CD4-positive, alpha-beta T cell (primary cell): ENCODE measurements around the gene NEK9. TPM values are rescaled to one million over a fixed set of nuclear protein-coding genes. Genes with fewer than 3 reads are reported as not detected.

Experiments used
- ATAC-seq: fragments of 200-7000 bp; cut with Tn5 transposase; one replicate; pipeline ENCODE4 v1.10.0; 2022; ENCODE audit warnings: mild to moderate bottlenecking; ENCODE audit not compliant: poor library complexity
- CTCF ChIA-PET: fragments of 350-600 bp; sonication (Branson Sonifier 250); formaldehyde crosslinking; loops from one replicate; lab custom pipeline; 2021; ENCODE audit warnings: antibody characterized with exemption, inconsistent platforms; lab: Charles Lee
- POLR2A ChIA-PET: fragments of 350-600 bp; sonication (Branson Sonifier 250); formaldehyde crosslinking; loops from one replicate; lab custom pipeline; 2021; ENCODE audit warnings: antibody characterized with exemption, inconsistent platforms; lab: Charles Lee
- DNase-seq, 14 experiments: peaks; one replicate each; pipeline ENCODE4 v3.0.0-alpha.2; 2013 to 2020; ENCODE audit warnings: mixed read lengths in 2 of 14
- H3K27ac ChIP-seq, 2 donors: one replicate each; pipeline versions ENCODE4 v1.5.1 to v1.7.0; 2013; ENCODE audit warnings: low read length in 2 of 2, low read depth in 1 of 2, mild to moderate bottlenecking in 1 of 2
- H3K27me3 ChIP-seq, 2 experiments: 1 replicate in 1 of 2; 2 replicates in 1 of 2; pipeline versions ENCODE4 v1.6.1 to v1.7.0; 2013; ENCODE audit warnings: low read length in 2 of 2, control low read depth in 1 of 2, mild to moderate bottlenecking in 1 of 2, moderate library complexity in 1 of 2; ENCODE audit not compliant: insufficient read depth in 2 of 2, control insufficient read depth in 1 of 2
- H3K36me3 ChIP-seq: one replicate; pipeline ENCODE4 v1.6.1; 2013; ENCODE audit warnings: low read length, control low read depth; ENCODE audit not compliant: insufficient read depth
- H3K4me1 ChIP-seq: one replicate; pipeline ENCODE4 v1.6.1; 2013; ENCODE audit warnings: low read length, control low read depth; ENCODE audit not compliant: insufficient read depth
- H3K4me3 ChIP-seq: one replicate; pipeline ENCODE4 v1.5.1; 2013; ENCODE audit warnings: mild to moderate bottlenecking, low read length, moderate library complexity
- H3K9me3 ChIP-seq, 2 experiments: 1 replicate in 1 of 2; 2 replicates in 1 of 2; pipeline versions ENCODE4 v1.6.1 to v1.7.0; 2013; ENCODE audit warnings: low read length in 2 of 2, mild to moderate bottlenecking in 2 of 2, control low read depth in 1 of 2, moderate library complexity in 1 of 2; ENCODE audit not compliant: control insufficient read depth in 1 of 2, insufficient read depth in 1 of 2
- H3K27ac Mint-ChIP-seq: one replicate; pipeline ENCODE4 v1.8.0; 2020; ENCODE audit warnings: mixed read lengths
- H3K27me3 Mint-ChIP-seq: one replicate; pipeline ENCODE4 v1.8.0; 2021; ENCODE audit warnings: mixed read lengths
- H3K36me3 Mint-ChIP-seq: one replicate; pipeline ENCODE4 v1.8.0; 2021; ENCODE audit warnings: low read depth, mixed read lengths
- H3K4me1 Mint-ChIP-seq: one replicate; pipeline ENCODE4 v1.8.0; 2021; ENCODE audit warnings: low read depth, mixed read lengths
- H3K4me3 Mint-ChIP-seq: one replicate; pipeline ENCODE4 v1.8.0; 2020; ENCODE audit warnings: mild to moderate bottlenecking, mixed read lengths
- H3K9me3 Mint-ChIP-seq: one replicate; pipeline ENCODE4 v1.8.0; 2020; ENCODE audit warnings: mixed read lengths
- intact Hi-C, 2 experiments: fragments of 100-400 bp; cut with DNase I in 1 of 2; cut with micrococcal nuclease in 1 of 2; formaldehyde crosslinking; loops; one replicate each; pipeline versions ENCODE4 v1.15.1 to v1.9.0; 2023 to 2025; cut with DNase I, micrococcal nuclease
- total RNA-seq, 174 experiments: library from RNA in 2 of 174; stranded (reverse) in 2 of 174; gene quantifications; one replicate each; pipeline ENCODE4 v1.2.3 and lab custom pipeline; 2021 to 2026
- TF ChIP-seq, protein P1 (sequence below): fragments of 200-600 bp; IDR thresholded peaks from one replicate; pipeline ENCODE4 v1.8.0; 2022; ENCODE audit warnings: antibody characterized with exemption, mild to moderate bottlenecking

NEK9 gene
- total RNA-seq, 2 experiments from 2014 or later, result 53.5 to 54.1 TPM

DNA sequence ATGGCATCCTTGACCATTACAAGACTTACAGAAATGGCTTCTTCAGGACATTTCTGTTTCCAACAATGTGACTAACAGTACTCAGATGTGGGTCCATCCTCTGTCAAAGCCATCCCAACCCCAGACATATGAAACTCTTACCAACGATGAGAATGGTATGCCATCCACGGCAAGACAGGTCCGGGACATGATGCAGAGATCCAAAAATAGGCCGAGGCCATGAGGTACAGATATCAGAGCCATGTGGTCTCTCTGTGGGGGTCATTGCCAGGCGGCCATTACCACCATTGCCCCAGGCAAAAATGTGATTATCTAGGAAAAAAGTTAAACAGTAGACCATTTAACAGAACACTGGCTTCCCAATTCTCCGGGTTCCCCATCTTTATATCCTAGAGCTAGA, 29.9 kb downstream of the NEK9 start:
- Mint-ChIP-seq H3K9me3 (no peaks in the 10 kb centered on the region), H3K36me3 (peaks cover 85% of the 10 kb centered on the region)
- no peak for ATAC-seq

DNA sequence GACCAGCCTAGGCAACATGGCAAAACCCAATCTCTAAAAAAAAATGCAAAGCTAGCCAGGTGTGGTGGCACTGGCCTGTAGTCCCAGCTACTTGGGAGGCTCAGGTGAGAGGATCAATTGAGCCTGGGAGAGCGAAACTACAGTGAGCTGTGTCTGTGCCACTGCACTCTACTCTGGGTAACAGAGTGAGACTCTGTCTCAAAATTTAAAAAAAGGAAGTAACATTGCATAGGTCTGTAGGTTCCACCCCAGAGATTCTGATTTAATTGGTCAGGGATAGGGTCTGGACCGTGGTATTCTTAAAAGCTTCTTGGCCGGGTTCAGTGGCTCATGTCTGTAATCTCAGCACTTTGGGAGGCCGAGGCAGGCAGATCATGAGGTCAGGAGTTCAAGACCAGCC, 31.2 kb downstream of the NEK9 start:
- ChIA-PET CTCF (no interaction called here), POLR2A (interaction anchor here (1.0 kb wide), 1 partner anchor 26 kb away, joined by 3 read pairs; the partner anchor contains the start of gene ZC2HC1C)
- Histone ChIP-seq H3K36me3 (peaks cover 84% of the 10 kb centered on the region), H3K27me3 (no peaks in the 10 kb centered on the region), H3K9me3 (no peaks in the 10 kb centered on the region), H3K4me1 (no peaks in the 10 kb centered on the region), H3K27ac (no peak overlapping the region), H3K4me3 (no peak overlapping the region)
- no peak overlapping the region for H3K27ac Mint-ChIP-seq
- H3K9me3 Mint-ChIP-seq, result no peaks in the 10 kb centered on the region
- H3K4me3 Mint-ChIP-seq, result no peak overlapping the region
- H3K36me3 Mint-ChIP-seq, result peaks cover 85% of the 10 kb centered on the region
- peaks cover 6% of the 10 kb centered on the region for H3K4me1 Mint-ChIP-seq
- ATAC-seq (no peak), DNase-seq (no peak)
- no peaks in the 10 kb centered on the region for H3K27me3 Mint-ChIP-seq
- intact Hi-C loops, result no loop called here
- TF ChIP-seq, protein P1, sequence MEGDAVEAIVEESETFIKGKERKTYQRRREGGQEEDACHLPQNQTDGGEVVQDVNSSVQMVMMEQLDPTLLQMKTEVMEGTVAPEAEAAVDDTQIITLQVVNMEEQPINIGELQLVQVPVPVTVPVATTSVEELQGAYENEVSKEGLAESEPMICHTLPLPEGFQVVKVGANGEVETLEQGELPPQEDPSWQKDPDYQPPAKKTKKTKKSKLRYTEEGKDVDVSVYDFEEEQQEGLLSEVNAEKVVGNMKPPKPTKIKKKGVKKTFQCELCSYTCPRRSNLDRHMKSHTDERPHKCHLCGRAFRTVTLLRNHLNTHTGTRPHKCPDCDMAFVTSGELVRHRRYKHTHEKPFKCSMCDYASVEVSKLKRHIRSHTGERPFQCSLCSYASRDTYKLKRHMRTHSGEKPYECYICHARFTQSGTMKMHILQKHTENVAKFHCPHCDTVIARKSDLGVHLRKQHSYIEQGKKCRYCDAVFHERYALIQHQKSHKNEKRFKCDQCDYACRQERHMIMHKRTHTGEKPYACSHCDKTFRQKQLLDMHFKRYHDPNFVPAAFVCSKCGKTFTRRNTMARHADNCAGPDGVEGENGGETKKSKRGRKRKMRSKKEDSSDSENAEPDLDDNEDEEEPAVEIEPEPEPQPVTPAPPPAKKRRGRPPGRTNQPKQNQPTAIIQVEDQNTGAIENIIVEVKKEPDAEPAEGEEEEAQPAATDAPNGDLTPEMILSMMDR, result no peak

More for the DNA sequence above, 29.9 kb downstream of the NEK9 start:
- Histone ChIP-seq H3K27ac (no peak overlapping the region), H3K4me1 (no peaks in the 10 kb centered on the region), H3K36me3 (peaks cover 84% of the 10 kb centered on the region), H3K27me3 (no peaks in the 10 kb centered on the region), H3K4me3 (no peak overlapping the region), H3K9me3 (no peaks in the 10 kb centered on the region)
- TF ChIP-seq, protein P1, result no peak
- Mint-ChIP-seq H3K27me3 (no peaks in the 10 kb centered on the region), H3K27ac (no peak overlapping the region), H3K4me3 (no peak overlapping the region), H3K4me1 (peaks cover 6% of the 10 kb centered on the region)
- CTCF ChIA-PET, result no interaction called here
- DNase-seq, result no peak
- POLR2A ChIA-PET, result no interaction called here
- intact Hi-C loops, result no loop called here

DNA sequence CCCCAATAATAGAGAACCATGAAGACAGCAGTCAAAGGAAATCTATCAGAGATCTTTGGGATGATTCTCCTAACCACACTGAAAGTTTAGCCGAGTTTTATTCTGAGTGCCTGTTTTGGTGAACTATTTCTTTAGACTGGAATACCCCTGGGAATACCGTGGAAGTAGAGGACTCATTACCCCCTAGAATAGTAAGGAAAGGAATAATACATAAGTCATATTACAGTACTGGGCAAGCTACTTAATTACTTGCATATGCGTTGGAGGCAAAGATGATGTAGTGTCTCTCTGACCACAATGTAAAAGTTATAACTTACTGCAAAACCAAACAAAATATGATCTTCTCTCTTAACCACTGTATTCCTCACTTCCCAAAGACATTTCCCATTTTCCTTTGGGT, 32.0 kb downstream of the NEK9 start:
- Histone ChIP-seq H3K36me3 (peaks cover 81% of the 10 kb centered on the region), H3K4me1 (no peaks in the 10 kb centered on the region), H3K4me3 (no peak overlapping the region), H3K27ac (no peak overlapping the region), H3K27me3 (no peaks in the 10 kb centered on the region), H3K9me3 (no peaks in the 10 kb centered on the region)
- TF ChIP-seq, protein P1, result no peak
- intact Hi-C loops, result no loop called here
- Mint-ChIP-seq H3K9me3 (no peaks in the 10 kb centered on the region), H3K27me3 (no peaks in the 10 kb centered on the region), H3K36me3 (peaks cover 85% of the 10 kb centered on the region), H3K27ac (no peak overlapping the region), H3K4me1 (peaks cover 6% of the 10 kb centered on the region), H3K4me3 (no peak overlapping the region)
- CTCF ChIA-PET, result no interaction called here
- ATAC-seq, result no peak
- DNase-seq, result no peak
- POLR2A ChIA-PET, result interaction anchor here (1.0 kb wide), 1 partner anchor 25 kb away, joined by 3 read pairs; the partner anchor contains the start of gene ZC2HC1C
